ENCODE measurements around the gene PGLYRP4. TPM values are rescaled to one million over a fixed set of nuclear protein-coding genes. Genes with fewer than 3 reads are reported as not detected.

The PGLYRP4 gene
- total RNA-seq, 1 experiment from 2014 or later = not detected

GRCh38 chr1:153306303-153307220, 42.1 kb downstream of the PGLYRP4 start:
- ChIA-PET POLR2A (no interaction called here), CTCF (no interaction called here)
- Histone ChIP-seq H3K4me1 (ENCODE audit: control insufficient read depth, insufficient read depth, low read length) (no peaks in the 10 kb centered on the region), H3K9me3 (ENCODE audit: control insufficient read depth, insufficient read depth, low read depth, low read length) (no peaks in the 10 kb centered on the region), H3K4me3 (ENCODE audit: low read depth in 2 of 2, low read length in 2 of 2) (no peak overlapping the region), H3K27ac (ENCODE audit: low read length) (no peak overlapping the region), H3K36me3 (ENCODE audit: control insufficient read depth, insufficient read depth, low read length) (no peaks in the 10 kb centered on the region), H3K27me3 (ENCODE audit: control insufficient read depth, insufficient read depth, low read length) (peaks cover 4% of the 10 kb centered on the region)
- TF ChIP-seq POLR2AphosphoS5 (IDR thresholded peaks at IDR 0.05; ENCODE audit: low read depth, low read length) = no peak
- TF ChIP-seq, protein P1, sequence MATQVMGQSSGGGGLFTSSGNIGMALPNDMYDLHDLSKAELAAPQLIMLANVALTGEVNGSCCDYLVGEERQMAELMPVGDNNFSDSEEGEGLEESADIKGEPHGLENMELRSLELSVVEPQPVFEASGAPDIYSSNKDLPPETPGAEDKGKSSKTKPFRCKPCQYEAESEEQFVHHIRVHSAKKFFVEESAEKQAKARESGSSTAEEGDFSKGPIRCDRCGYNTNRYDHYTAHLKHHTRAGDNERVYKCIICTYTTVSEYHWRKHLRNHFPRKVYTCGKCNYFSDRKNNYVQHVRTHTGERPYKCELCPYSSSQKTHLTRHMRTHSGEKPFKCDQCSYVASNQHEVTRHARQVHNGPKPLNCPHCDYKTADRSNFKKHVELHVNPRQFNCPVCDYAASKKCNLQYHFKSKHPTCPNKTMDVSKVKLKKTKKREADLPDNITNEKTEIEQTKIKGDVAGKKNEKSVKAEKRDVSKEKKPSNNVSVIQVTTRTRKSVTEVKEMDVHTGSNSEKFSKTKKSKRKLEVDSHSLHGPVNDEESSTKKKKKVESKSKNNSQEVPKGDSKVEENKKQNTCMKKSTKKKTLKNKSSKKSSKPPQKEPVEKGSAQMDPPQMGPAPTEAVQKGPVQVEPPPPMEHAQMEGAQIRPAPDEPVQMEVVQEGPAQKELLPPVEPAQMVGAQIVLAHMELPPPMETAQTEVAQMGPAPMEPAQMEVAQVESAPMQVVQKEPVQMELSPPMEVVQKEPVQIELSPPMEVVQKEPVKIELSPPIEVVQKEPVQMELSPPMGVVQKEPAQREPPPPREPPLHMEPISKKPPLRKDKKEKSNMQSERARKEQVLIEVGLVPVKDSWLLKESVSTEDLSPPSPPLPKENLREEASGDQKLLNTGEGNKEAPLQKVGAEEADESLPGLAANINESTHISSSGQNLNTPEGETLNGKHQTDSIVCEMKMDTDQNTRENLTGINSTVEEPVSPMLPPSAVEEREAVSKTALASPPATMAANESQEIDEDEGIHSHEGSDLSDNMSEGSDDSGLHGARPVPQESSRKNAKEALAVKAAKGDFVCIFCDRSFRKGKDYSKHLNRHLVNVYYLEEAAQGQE (IDR thresholded peaks at IDR 0.05; ENCODE audit: insufficient read depth in 1 of 2, low read depth in 2 of 2, low read length in 1 of 2) = no peak
- no peak for TF ChIP-seq TCF7L2 (IDR thresholded peaks at IDR 0.05; ENCODE audit: low read depth, low read length)
- TF ChIP-seq CTCF (IDR thresholded peaks at IDR 0.05) = no peak
- no peak for TF ChIP-seq SIN3A (IDR thresholded peaks at IDR 0.05; ENCODE audit: borderline replicate concordance, insufficient read depth, low read depth, low read length)
- ATAC-seq (no peak), DNase-seq (ENCODE audit: low read depth, low spot score) (no peak)
- in situ Hi-C loops (cut with HindIII; ENCODE audit: low pct_unique_long_range_greater_than_20kb, low sequenced_read_pairs) = no loop called here
- BruUV-seq (replicated peaks) = no TSS peak
- intact Hi-C loops (cut with micrococcal nuclease; ENCODE audit: unreplicated experiment) = no loop called here

DNA sequence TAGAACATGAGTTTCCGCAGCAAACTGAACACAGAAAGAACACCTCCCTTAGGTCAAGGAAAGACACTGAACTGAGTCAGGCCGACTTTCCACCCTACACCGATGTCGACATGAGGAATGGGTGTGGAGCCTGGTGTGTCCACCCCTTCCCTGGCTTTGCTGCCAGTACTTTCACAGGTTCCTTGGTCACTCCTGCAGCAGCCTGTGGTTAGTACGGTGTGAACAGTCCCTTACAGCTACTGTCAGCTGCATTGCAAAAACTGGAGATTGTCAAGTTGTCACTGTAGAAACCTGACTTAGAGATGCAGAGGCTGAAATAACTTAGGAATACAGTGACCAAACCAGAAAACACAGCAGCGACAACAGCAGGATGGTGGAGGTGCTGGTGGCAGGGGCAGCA, 43.0 kb downstream of the PGLYRP4 start:
- CTCF ChIA-PET = no interaction called here
- Histone ChIP-seq H3K4me1 (ENCODE audit: control insufficient read depth, insufficient read depth, low read length) (no peaks in the 10 kb centered on the region), H3K4me3 (ENCODE audit: low read depth in 2 of 2, low read length in 2 of 2) (no peak overlapping the region), H3K27me3 (ENCODE audit: control insufficient read depth, insufficient read depth, low read length) (peaks cover 4% of the 10 kb centered on the region), H3K36me3 (ENCODE audit: control insufficient read depth, insufficient read depth, low read length) (no peaks in the 10 kb centered on the region), H3K27ac (ENCODE audit: low read length) (no peak overlapping the region), H3K9me3 (ENCODE audit: control insufficient read depth, insufficient read depth, low read depth, low read length) (no peaks in the 10 kb centered on the region)
- no TSS peak for BruUV-seq (replicated peaks)
- ATAC-seq = no peak
- POLR2A ChIA-PET = interaction anchor here (0.5 kb wide), 1 partner anchor 10 kb away, joined by 3 read pairs; no protein-coding TSS in a partner anchor
- intact Hi-C loops (cut with micrococcal nuclease; ENCODE audit: unreplicated experiment) = no loop called here
- in situ Hi-C loops (cut with HindIII; ENCODE audit: low pct_unique_long_range_greater_than_20kb, low sequenced_read_pairs) = no loop called here
- DNase-seq (ENCODE audit: low read depth, low spot score) = no peak
- TF ChIP-seq, protein P1 (IDR thresholded peaks at IDR 0.05; ENCODE audit: insufficient read depth in 1 of 2, low read depth in 2 of 2, low read length in 1 of 2) = no peak
- TF ChIP-seq CTCF (IDR thresholded peaks at IDR 0.05) (no peak), POLR2AphosphoS5 (IDR thresholded peaks at IDR 0.05; ENCODE audit: low read depth, low read length) (no peak), TCF7L2 (IDR thresholded peaks at IDR 0.05; ENCODE audit: low read depth, low read length) (no peak), SIN3A (IDR thresholded peaks at IDR 0.05; ENCODE audit: borderline replicate concordance, insufficient read depth, low read depth, low read length) (no peak)

Measured in Panc1 (cell line).